GM08714 (cell line): ENCODE measurements around the gene GAGE10.

Experiments
- H3K4me3 ChIP-seq: fragments of 200-500 bp; sonication (Bioruptor generic); 2 replicates; pipeline ENCODE4 v1.5.1; 2014; ENCODE audit warnings: mild to moderate bottlenecking, low read length, inconsistent platforms
- ZNF274 ChIP-seq: IDR thresholded peaks from 2 replicates; pipeline ENCODE4 v1.6.1; 2012; ENCODE audit warnings: mild to moderate bottlenecking, low read depth, low read length

GAGE10 gene, protein sequence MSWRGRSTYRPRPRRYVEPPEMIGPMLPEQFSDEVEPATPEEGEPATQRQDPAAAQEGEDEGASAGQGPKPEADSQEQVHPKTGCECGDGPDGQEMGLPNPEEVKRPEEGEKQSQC

GRCh38 chrX:49303346-49303745, at the start of gene GAGE10:
TSS of gene GAGE10 (plus strand) at chrX:49303646. CDS start at chrX:49304860, 1,214 bp downstream.
- no peak within 1 kb of the TSS for H3K4me3 ChIP-seq
- TF ChIP-seq ZNF274: no peak

GRCh38 chrX:49254639-49255038, 48.8 kb upstream of the GAGE10 start:
- H3K4me3 ChIP-seq: no peak overlapping the region
- TF ChIP-seq ZNF274: no peak

DNA sequence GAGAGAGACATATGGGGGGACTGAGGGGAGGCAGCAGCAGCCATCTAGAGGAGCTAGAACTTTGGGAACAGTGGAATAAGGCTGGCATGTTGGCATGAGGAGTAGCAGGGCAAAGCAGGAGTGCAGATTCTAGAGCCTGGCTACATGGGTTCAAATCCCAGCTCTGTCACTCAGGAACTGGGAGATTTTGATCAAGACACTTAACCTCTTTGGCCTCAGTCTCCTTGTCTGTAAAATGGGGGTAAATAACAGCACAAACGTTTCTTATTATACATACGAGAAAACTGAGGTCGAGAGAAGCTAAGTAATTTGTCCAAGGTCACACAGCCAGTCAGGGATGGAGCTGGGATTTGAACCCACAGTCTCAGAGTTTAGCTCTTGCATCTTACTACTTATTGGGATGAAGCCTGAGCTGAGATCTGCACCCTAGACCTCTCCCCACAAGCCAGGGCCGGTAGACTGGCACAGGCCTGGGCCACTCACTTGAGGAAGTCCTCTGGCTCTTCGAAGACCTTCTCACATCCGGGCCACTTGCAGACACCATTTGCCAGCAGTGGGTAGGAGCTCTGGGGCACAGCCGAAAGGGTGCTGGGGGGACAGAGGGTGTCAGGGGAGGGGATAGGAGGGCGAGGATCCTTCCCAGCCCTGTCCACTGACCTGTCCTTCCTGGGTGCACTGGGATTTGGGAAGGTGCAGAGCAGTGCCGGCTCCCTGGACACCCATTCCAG, 47.0 kb upstream of the GAGE10 start:
- no peak for TF ChIP-seq ZNF274
- H3K4me3 ChIP-seq: no peak overlapping the region

GRCh38 chrX:49257074-49257790, 46.2 kb upstream of the GAGE10 start:
- no peak overlapping the region for H3K4me3 ChIP-seq
- no peak for TF ChIP-seq ZNF274

DNA sequence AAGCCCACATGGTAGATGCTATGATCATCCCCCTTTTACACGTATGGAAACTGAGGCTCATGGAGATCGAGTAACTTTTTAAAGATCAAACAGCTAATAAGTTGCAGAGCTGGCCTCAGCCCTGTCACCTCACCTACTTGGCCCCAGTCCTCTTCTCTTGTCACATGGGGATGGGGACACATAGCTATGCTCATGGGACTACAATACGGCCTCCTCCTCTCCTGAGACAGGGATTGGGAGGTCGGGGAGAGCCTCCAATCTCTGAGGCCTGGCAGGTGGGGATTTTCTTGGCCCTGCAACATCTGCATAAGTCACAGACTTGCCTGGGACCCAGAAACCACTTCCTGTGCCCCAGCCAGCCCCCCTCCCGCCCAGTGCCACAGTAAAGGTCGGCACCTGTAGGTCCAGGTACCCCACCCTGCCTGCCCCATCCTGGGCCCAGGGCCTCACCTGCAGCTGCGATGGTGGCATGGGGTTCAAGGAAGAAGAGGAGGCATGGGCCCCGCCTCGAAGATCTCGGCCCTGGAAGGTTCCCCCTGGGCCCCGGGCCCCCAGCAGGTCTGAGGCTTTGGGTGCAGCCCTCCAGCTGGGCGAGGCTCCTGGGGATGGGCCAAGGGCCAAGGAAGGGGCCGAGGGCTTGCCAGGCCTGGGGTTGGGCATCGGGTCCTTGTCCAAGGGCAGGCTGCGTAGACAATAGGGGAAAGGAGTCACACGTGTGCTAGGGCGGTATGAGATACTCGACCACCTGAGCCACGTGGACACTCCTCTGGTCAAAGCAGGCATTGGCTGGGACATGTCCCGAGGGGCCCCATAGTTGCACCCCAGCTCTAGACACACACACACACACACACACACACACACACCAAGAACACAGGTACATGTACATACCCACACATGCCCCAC, 45.3 kb upstream of the GAGE10 start:
- H3K4me3 ChIP-seq: no peak overlapping the region
- TF ChIP-seq ZNF274: no peak

DNA sequence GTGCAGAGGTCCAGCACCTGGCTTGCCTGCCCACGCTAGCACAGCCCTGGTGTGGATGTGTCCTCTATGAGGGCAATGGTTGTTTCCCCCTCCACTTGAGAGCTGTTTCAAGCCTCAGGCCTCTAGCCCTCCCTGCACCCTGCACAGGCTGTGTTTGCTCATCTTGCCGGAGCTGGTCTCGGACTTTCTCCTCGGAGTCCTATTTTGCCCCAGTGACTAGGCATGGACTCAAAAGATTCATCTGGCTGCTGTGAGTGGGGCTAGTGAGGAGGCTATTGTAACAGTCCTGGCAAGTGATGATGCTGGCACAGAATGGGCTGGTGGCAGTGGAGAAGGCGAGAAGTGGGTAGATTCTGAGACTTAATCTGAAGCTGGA, 44.7 kb upstream of the GAGE10 start:
- H3K4me3 ChIP-seq: no peak overlapping the region
- TF ChIP-seq ZNF274: no peak

DNA sequence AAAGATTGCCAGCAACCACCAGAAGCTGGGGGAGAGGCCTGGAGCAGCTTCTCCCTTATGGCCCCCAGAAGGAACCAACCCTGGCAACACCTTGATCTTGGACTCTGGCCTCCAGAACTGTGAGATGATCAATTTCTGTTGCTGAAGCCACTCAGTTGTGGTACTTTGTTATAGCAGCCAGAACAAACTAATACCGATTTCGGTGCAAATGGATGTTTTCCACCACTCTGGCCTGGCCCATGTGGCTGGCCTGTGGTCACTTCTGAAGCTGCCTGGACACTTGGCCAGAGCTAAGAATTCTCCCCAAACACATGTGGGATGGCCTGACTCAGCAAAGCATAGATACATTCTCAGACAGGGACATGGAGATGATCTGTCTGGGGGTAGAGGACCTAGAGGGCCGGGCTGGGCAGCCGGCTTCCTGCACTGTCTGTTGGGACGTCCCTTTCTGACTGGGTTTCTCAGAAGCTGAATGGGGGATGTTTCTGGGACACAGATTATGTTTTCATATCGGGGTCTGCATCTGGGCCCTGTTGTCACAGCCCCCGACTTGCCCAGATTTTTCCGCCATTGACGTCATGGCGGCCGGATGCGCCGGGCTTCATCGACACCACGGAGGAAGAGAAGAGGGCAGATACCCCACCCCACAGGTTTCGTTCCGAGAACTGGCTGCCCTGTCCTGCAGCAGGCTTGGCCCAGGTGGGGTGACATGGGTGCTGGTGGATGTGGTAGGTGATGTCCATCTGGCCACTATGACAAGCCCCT, 43.0 kb upstream of the GAGE10 start:
- TF ChIP-seq ZNF274: no peak
- no peak overlapping the region for H3K4me3 ChIP-seq

DNA sequence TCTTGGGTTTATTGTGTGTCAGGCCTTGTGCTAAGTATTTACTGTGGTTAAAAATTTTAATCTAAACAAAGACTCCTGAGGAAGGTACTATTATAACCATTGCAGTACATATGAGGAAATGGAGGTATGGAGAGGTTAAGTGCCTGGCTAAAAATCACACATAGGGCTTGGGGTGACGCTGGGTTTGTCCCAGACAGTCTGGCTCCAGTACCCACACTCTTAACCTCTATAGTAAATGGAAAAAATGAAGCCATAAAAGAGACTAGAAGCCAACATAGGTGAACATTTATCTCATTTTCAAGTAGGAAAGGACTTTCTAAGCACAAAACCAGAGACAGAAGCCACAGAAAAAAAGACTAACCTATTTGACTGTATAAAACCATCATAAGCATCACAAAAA, 40.8 kb upstream of the GAGE10 start:
- no peak overlapping the region for H3K4me3 ChIP-seq
- no peak for TF ChIP-seq ZNF274

DNA sequence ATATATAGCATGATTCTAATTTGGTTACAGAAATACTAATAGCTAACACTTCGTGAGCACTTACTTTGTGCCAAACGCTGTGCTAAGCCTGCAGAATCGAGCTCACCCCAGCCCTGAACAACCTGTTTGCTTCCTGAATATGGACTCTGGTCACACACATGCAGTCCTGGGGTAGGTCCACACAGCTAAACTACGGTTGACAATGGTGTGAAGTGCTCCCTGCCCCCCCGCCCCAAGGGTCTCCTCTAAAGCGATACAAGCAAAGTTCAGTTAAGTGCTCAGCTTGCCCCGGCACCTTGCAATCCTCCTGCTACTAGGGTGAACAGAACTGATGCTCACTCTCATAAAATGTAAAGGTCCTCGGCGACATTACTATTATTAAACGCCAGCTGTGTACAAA, 39.8 kb upstream of the GAGE10 start:
- H3K4me3 ChIP-seq: no peak overlapping the region
- TF ChIP-seq ZNF274: no peak

- H3K4me3 ChIP-seq: no peak within 1 kb of the TSS
- no peak for TF ChIP-seq ZNF274
These were observed 39.0 kb upstream of the GAGE10 start, which contains the start of gene FOXP3 for GRCh38 chrX:49264460-49264859. TSS of gene FOXP3 (minus strand) at chrX:49264710. CDS start at chrX:49258505, 6,205 bp downstream.

- no peak overlapping the region for H3K4me3 ChIP-seq
- no peak for TF ChIP-seq ZNF274
These were observed 36.7 kb upstream of the GAGE10 start for GRCh38 chrX:49266523-49267445.

DNA sequence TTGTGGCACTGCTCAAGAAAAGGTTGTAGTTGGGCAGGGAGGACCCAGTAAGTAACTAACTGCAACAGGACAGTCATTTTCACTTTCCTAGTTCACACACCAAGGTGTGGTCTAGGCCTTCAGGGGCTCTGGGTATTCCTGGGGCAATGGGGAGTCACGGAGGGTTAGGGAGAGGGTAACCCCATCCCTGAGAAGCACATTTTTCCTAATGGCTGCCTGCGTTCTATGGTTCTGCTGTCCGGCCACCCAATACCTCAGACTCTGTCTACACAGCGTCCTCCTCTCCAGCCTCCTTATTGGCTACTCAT, 34.8 kb upstream of the GAGE10 start:
- peak overlapping the region; percentile 67 for H3K4me3 ChIP-seq
- TF ChIP-seq ZNF274: no peak
